G401.6 (cell line): ENCODE data around the gene B3GAT1.

Experiments used
- FAIRE-seq: peaks from 2 replicates; lab custom pipeline; 2012; peaks lifted over from hg19 to GRCh38; lab: Jason Lieb, UNC

The B3GAT1 gene

GRCh38 chr11:134333312-134333711 lies 78.7 kb downstream of the B3GAT1 start:
- FAIRE-seq: no peak

DNA sequence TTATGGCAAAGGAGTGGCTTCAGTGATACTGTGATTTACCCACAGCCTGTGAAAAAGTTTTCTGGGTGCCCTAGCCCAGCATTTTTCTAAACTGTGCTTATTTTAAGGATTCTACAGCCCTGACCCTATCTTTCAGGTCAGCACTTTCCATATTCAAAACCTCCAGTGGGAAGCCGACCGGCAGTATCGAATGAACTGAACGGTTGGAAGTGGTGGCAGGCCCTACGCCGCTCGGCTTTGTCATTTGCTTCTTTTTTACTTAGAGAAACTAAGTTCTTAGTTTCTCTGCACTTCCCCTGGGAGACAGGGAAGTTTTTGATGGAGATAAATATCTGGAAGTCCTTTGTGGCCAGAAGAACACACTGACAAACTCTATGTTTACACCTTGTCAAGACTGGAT lies 79.3 kb downstream of the B3GAT1 start:
- no peak for FAIRE-seq

DNA sequence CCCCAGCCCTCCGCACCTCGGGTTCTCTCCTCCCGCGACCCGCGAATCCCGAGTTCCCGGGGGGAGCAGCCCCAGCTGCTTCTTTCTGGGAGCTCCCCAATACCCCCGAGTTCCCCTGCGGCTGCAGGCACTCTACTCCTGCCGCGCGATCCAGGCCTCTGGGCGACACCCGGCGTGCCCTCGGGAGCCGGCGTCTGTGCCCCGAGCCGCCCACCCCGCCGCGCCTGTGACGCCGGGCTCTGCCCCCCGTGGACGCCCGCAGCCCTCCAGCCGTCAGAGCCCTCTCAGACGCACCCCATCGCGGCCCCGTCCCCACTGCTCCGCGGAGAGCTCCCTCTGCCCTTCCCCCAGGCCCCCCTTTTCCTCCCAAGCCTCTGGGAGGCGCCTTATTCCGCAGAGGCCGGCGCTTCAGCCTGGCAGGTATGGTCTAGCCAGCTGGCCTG lies 79.8 kb downstream of the B3GAT1 start:
- FAIRE-seq: no peak

- FAIRE-seq: no peak
These were observed 80.5 kb downstream of the B3GAT1 start, which contains the start of gene GLB1L2 for GRCh38 chr11:134331354-134332188. TSS of gene GLB1L2 (plus strand) at chr11:134331988. CDS start at chr11:134332062, 74 bp downstream.

GRCh38 chr11:134330611-134331353 lies 81.3 kb downstream of the B3GAT1 start:
- no peak for FAIRE-seq
